ENCODE measurements around the gene CLBA1.
"Not testable (repeated sequence)": the region's sequence is repeated elsewhere in the genome, so short reads cannot be mapped to it uniquely, and the experiment has no call there.

The CLBA1 gene

GRCh38 chr14:105023791-105024480, 38.3 kb downstream of the CLBA1 start:
- no peak for DNase-seq (ENCODE audit: low spot score)

GRCh38 chr14:105025429-105025828, 39.8 kb downstream of the CLBA1 start:
- DNase-seq (ENCODE audit: low spot score) = no peak

- DNase-seq (ENCODE audit: low spot score) = no peak
Measured at GRCh38 chr14:105026033-105026785, 40.6 kb downstream of the CLBA1 start.

- DNase-seq (ENCODE audit: low spot score) = no peak
Measured at GRCh38 chr14:105026802-105027563, 41.4 kb downstream of the CLBA1 start.

GRCh38 chr14:105027718-105028117, 42.1 kb downstream of the CLBA1 start:
- not testable (repeated sequence) for DNase-seq (ENCODE audit: low spot score)

DNA sequence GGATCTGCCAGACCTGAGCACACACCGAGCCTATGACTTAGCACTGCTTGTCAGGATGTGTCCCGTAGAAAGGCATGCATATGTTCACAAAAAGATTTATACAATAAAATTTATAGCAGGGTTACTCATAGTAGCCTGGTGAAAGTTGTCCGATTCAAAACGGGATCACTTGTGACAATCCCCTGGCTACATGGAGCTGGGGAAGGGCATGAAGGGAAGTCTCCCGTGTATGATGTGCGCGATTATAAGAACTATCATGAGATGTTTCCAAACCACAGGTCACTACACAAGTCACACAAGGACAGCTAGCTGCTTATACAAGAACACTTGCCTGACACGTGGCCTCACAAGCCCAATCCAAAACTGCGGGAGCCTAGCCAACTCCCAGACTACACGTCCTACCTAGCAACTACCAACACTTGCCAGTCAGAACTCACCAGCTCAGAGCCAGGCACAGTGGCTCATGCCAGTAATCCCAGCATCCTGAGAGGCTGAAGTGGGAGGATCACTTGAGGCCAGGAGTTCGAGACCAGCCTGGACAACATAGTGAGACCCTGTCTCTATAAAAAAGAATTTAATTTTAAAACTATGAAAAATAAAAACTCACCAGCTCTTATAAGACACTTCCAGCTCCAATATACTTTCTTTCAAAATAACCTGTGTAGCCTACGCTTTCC, 42.8 kb downstream of the CLBA1 start:
- no peak for DNase-seq (ENCODE audit: low spot score)

- no peak for DNase-seq (ENCODE audit: low spot score)
Measured at GRCh38 chr14:105029402-105029801, 43.8 kb downstream of the CLBA1 start.

GRCh38 chr14:105030194-105030593, 44.6 kb downstream of the CLBA1 start:
- no peak for DNase-seq (ENCODE audit: low spot score)

DNA sequence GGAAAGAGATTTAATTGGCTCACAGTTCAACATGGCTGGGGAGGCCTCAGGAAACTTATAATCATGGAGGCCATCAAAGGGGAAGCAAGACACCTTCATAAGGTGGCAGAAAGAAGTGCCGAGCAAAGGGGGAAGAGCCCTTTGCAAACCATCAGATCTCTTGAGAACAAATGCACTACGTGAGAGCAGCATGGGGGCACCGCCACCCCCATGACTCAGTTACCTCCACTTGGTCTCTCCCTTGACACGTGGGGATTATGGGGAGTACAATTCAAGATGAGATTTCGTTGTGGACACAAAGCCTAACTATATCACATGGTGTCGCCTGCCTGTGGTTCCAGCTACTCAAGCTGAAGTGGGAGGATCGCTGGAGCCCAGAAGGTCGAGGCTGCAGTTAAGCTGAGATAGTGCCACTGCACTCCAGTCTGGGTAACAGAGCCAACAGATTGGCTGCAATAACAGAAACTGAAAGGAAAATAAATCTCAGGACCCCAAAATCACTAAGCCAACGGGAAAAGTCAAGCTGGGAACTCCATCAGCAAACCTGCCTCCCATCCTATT, 45.3 kb downstream of the CLBA1 start:
- DNase-seq (ENCODE audit: low spot score) = no peak

DNA sequence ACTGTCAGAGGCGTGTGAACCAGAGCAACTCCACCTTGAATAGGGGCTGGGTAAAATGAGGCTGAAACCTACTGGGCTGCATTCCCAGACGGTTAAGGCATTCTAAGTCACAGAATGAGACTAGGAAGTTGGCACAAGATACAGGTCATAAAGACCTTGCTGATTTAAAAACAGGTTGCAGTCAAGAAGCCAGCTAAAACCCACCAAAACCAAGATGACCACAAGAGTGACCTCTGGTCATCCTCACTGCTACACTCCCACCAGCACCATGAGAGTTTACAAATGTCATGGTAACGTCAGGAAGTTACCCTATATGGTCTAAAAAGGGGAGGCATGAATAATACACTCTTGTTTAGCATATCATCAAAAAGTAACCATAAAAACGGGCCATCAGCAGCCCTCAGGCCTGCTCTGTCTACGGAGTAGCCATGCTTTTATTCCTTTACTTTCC, 46.9 kb downstream of the CLBA1 start:
- DNase-seq (ENCODE audit: low spot score) = not testable (repeated sequence)

- DNase-seq (ENCODE audit: low spot score) = not testable (repeated sequence)
Measured at GRCh38 chr14:105033412-105033900, 47.9 kb downstream of the CLBA1 start.

GRCh38 chr14:105034315-105035039, 48.9 kb downstream of the CLBA1 start:
- no peak for DNase-seq (ENCODE audit: low spot score)

DNA sequence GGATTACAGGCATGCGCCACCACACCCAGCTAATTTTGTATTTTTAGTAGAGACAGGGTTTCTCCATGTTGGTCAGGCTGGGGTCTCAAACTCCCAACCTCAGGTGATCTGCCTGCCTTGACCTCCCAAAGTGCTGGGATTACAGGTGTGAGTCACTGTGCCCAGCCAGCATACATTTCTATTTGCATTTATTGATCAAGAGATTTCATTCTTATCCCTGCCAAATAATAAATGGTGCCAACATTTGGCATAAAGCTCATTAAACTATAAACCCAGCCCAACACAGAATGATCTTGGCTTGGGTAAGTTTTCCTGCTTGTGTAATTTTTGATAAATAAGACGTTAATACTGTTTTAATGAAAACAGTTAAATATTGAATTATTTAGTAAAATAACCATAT, 50.0 kb downstream of the CLBA1 start:
- DNase-seq (ENCODE audit: low spot score) = not testable (repeated sequence)

DNA sequence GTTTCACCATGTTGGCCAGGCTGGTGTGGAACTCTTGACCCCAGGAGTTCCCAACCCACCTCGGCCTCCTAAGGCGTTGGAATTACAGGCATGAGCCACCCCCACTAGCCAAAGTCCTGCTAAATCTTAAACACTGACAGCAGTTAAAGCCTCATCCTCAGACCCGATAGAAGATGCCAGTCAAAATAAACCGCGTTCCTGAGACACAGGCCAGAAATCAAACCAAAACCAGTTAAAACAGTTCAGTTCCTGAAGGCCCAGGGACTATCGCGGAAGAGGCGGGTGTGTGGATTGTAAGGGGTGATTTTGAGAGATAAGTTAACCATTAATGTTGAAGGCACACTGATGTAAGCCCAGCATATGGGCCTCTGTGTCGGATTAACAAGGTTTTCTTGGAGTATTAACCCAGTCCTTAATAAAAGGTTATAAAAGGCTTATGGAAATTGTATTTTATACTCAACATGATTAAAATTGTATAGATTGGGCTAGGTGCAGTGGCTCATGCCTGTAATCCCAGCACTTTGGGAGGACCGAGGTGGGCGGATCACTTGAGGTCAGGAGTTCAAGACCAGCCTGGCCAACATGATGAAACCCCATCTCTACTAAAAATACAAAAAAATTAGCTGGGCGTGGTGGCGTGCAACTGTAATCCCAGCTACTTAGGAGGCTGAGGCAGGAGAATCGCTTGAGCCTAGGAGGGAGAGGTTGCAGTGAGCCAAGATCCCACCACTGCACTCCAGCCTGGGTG, 54.0 kb downstream of the CLBA1 start:
- DNase-seq (ENCODE audit: low spot score) = no peak

- no peak for DNase-seq (ENCODE audit: low spot score)
Measured at GRCh38 chr14:105041841-105042765, 56.5 kb downstream of the CLBA1 start.

GRCh38 chr14:105042813-105043212, 57.2 kb downstream of the CLBA1 start:
- DNase-seq (ENCODE audit: low spot score) = no peak

DNA sequence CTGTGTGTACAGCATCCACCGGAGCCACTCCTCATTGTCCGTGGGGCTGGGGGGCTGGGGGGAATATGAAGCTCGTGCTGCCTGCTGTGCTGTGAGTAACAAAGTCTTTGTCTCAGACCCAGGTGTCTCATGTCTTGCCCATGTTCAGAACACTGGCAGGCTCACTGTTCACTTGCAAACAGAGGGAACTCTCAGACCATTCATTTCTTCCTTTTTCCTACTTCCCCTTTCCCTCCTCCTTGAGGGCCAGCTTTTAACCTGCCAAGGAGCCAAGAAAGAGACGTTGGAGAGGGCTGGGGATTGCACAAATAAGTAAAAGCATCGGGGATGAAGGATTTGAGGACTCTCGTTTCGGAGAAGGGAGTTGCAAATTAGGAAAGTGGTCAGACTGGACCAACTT, 58.1 kb downstream of the CLBA1 start:
- DNase-seq (ENCODE audit: low spot score) = no peak

Measured in hepatic stellate cell (primary cell).